ENCODE results near the gene PNLIP.

GRCh38 chr10:116554628-116555027 lies 8.9 kb downstream of the PNLIP start:
- TF ChIP-seq NFIC (IDR thresholded peaks at IDR 0.05; ENCODE audit: borderline replicate concordance) = no peak
- no peak for TF ChIP-seq REST (IDR thresholded peaks at IDR 0.05; ENCODE audit: low read depth, low read length)
- no peak for TF ChIP-seq CTCF (IDR thresholded peaks at IDR 0.05)
- no peak for TF ChIP-seq CHD2 (IDR thresholded peaks at IDR 0.05; ENCODE audit: low read length, partially characterized antibody)
- no peak for TF ChIP-seq EZH2phosphoT487 (IDR thresholded peaks at IDR 0.05; ENCODE audit: borderline replicate concordance, low read depth)
- no peak for TF ChIP-seq POLR2AphosphoS5 (IDR thresholded peaks at IDR 0.05; ENCODE audit: low read depth, low read length)
